ENCODE data around the gene IL20RB. TPM values are rescaled to one million over a fixed set of nuclear protein-coding genes. Genes with fewer than 3 reads are reported as not detected.

Gene IL20RB
- total and polyA plus RNA-seq, 2 donors (not counting 3 experiments of a cell fraction or from before 2014, with no cell fraction given) = 0.79 to 1.6 TPM

DNA sequence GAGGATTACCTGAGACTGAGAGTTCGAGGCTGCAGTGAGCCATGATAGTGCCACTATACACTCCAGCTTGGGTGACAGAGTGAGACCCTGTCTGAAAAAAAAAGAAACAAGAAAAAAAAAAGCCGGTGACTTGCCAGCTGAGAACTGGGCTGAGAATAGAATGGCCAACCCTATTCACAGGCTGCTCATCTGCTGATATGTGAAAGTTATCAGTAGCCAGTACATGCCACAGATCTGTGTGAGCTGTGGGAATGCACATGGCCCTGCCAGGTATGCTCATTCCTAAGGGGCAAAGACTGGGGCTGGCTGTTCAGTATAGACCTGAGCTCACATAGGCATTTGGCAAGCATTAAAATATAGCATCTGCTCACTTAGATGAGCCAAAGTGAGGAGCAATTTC, 30.9 kb downstream of the IL20RB start:
- no peaks in the 10 kb centered on the region for H4K20me1 ChIP-seq (replicated peaks; ENCODE audit: control insufficient read depth, extremely low read depth, insufficient read depth, low read length)
- no peaks in the 10 kb centered on the region for H3K36me3 ChIP-seq (ENCODE audit: control insufficient read depth in 2 of 2, extremely low read depth in 1 of 2, insufficient read depth in 2 of 2, low read length in 2 of 2)
- DNase-seq (ENCODE audit: low read depth, low spot score) (no peak), FAIRE-seq (no peak)
- H3K27ac ChIP-seq (ENCODE audit: insufficient read depth, low read depth, low read length) = no peak overlapping the region
- no peak overlapping the region for H3K4me2 ChIP-seq (ENCODE audit: insufficient read depth, low read length)
- no peaks in the 10 kb centered on the region for H3K9me1 ChIP-seq (replicated peaks; ENCODE audit: control insufficient read depth, extremely low read depth, insufficient read depth, low read length)
- H3K9ac ChIP-seq (replicated peaks; ENCODE audit: extremely low read depth, insufficient read depth, low read length) = no peak overlapping the region
- no peak for TF ChIP-seq POLR2AphosphoS5 (IDR thresholded peaks at IDR 0.05; ENCODE audit: insufficient read depth, low read depth, low read length)
- TF ChIP-seq FOS (IDR thresholded peaks at IDR 0.05; ENCODE audit: borderline replicate concordance, insufficient read depth, low read length) = no peak
- TF ChIP-seq, protein P1, sequence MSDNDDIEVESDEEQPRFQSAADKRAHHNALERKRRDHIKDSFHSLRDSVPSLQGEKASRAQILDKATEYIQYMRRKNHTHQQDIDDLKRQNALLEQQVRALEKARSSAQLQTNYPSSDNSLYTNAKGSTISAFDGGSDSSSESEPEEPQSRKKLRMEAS (IDR thresholded peaks at IDR 0.05; ENCODE audit: insufficient read depth, insufficient read length) = no peak
- TF ChIP-seq EZH2 (IDR thresholded peaks at IDR 0.05; ENCODE audit: borderline replicate concordance, low read depth, low read length, severe bottlenecking) = no peak
- TF ChIP-seq MYC (IDR thresholded peaks at IDR 0.05; ENCODE audit: low read depth, low read length) = no peak
- no peak for TF ChIP-seq GATA2 (IDR thresholded peaks at IDR 0.05; ENCODE audit: insufficient read depth, insufficient read length, low read depth, low read length)
- no peak for TF ChIP-seq POLR2A (IDR thresholded peaks at IDR 0.05; ENCODE audit: low read depth, low read length)
- TF ChIP-seq CTCF (IDR thresholded peaks at IDR 0.05; ENCODE audit: extremely low read depth in 1 of 2, insufficient read depth in 1 of 2, low read depth in 1 of 2, low read length in 2 of 2) = no peak
- TF ChIP-seq JUN (IDR thresholded peaks at IDR 0.05; ENCODE audit: borderline replicate concordance, insufficient read depth, insufficient read length, low read depth) = no peak
- ChIA-PET CTCF (interaction anchor here (1.0 kb wide), 1 partner anchor 25 kb away, joined by 3 read pairs; no protein-coding TSS in a partner anchor), POLR2A (no interaction called here)
- no peaks in the 10 kb centered on the region for H3K79me2 ChIP-seq (ENCODE audit: control insufficient read depth, insufficient read depth, low read length)
- BruUV-seq (replicated peaks) = no TSS peak
- H3K4me3 ChIP-seq (replicated peaks in 1 of 3; ENCODE audit: insufficient read depth in 1 of 3, low read depth in 1 of 3, low read length in 3 of 3) = no peak overlapping the region
- H3K27me3 ChIP-seq (ENCODE audit: control insufficient read depth in 2 of 2, insufficient read depth in 2 of 2, low read length in 2 of 2) = no peaks in the 10 kb centered on the region
- no peaks in the 10 kb centered on the region for H3K4me1 ChIP-seq (ENCODE audit: control insufficient read depth, extremely low read depth, insufficient read depth, low read length)
- no peak overlapping the region for H2AFZ ChIP-seq (ENCODE audit: low read depth, low read length)
- intact Hi-C loops (cut with micrococcal nuclease) = no loop called here
- dilution Hi-C loops (cut with MboI; ENCODE audit: extremely low pct_ligation_motif_present, low sequenced_read_pairs) = no loop called here
- no peaks in the 10 kb centered on the region for H3K9me3 ChIP-seq (replicated peaks; ENCODE audit: control insufficient read depth, insufficient read depth, low read length)

Data from endothelial cell of umbilical vein (primary cell).